Measurements from ENCODE around the gene ZNF70.

DNA sequence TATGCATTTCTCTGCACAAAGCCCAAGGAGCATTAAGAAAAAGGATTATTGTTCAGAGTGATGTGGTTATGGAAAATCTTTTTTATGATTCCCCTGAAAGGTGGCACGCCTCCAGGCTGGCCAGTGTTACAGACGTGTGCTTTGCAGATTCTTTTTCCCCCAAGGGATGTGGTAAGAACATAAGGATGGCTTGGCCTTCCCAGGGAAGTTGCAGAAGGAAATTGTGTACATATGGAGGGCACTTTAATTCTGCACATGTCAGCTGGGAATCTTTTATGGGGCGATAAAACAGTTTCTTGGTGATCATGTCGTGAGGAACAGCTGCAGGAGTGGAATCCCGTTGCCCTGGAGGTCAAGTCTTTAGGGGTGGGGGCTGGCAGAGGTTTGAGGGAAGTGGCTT is 45.5 kb upstream of the ZNF70 start:
- TF ChIP-seq BCL6 (CRISPR knock-in tag; IDR thresholded peaks at IDR 0.05) (no peak), ZFP36 (IDR thresholded peaks at IDR 0.05; ENCODE audit: low read depth, low read length, partially characterized antibody) (no peak), TRIM28 (IDR thresholded peaks at IDR 0.05) (no peak)
- TF ChIP-seq, protein P1, sequence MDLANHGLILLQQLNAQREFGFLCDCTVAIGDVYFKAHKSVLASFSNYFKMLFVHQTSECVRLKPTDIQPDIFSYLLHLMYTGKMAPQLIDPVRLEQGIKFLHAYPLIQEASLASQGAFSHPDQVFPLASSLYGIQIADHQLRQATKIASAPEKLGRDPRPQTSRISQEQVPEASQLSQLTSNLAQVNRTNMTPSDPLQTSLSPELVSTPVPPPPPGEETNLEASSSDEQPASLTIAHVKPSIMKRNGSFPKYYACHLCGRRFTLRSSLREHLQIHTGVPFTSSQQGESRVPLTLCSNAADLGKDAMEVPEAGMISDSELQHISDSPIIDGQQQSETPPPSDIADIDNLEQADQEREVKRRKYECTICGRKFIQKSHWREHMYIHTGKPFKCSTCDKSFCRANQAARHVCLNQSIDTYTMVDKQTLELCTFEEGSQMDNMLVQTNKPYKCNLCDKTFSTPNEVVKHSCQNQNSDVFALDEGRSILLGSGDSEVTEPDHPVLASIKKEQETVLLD (IDR thresholded peaks at IDR 0.05), result no peak

All from K562 (cell line).